Measurements from ENCODE around the gene PRPF8. TPM values are rescaled to one million over a fixed set of nuclear protein-coding genes. Genes with fewer than 3 reads are reported as not detected.

PRPF8 gene
- total RNA-seq, 1 experiment from 2014 or later: 103 TPM

DNA sequence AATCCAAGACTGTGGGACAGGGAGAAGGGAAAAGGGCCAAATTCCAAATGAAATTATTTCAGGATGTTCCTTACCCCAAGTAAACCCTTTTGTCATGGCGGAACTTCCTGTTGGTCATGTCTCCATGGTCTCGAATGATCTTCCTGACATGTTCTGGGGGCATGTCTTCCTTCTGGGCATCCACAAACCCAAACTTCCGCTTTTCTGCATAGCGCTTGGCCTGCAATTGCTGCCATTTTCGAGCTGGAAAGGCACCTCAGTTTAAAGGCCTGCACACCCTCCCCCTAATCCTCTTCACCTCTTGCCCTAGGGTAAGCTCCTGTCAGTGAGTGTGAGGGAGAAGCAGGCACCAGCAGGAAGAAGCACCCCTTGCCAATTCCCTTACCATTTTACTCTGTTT, 1.2 kb downstream of the PRPF8 start:
- peak overlapping the region; percentile 97 for H3K4me2 ChIP-seq (ENCODE audit: low read length)
- intact Hi-C loops (cut with micrococcal nuclease): no loop called here
- CTCF ChIA-PET: no interaction called here
- peaks cover 47% of the 10 kb centered on the region for H3K79me2 ChIP-seq (ENCODE audit: low read length)
- peaks cover 47% of the 10 kb centered on the region for H3K36me3 ChIP-seq (ENCODE audit: low read depth, low read length)
- DNase-seq (no peak), ATAC-seq (no peak)
- H3K9ac ChIP-seq (ENCODE audit: low read length): peak overlapping the region; percentile 94
- H3K27me3 ChIP-seq (ENCODE audit: low read length): no peaks in the 10 kb centered on the region
- H3K9me3 ChIP-seq (ENCODE audit: low read length): no peaks in the 10 kb centered on the region
- no peaks in the 10 kb centered on the region for H3F3A ChIP-seq (ENCODE audit: low read length, unreplicated experiment)
- H3K9me2 ChIP-seq (replicated peaks; ENCODE audit: low read length): no peaks in the 10 kb centered on the region
- TF ChIP-seq EZH2phosphoT487 (IDR thresholded peaks at IDR 0.05; ENCODE audit: borderline replicate concordance, low read length): no peak
- TF ChIP-seq EZH2 (IDR thresholded peaks at IDR 0.05; ENCODE audit: low read length, unreplicated experiment): no peak
- no peak for TF ChIP-seq CTCF (conservative IDR thresholded peaks at IDR 0.05; ENCODE audit: low read depth, low read length)
- no TSS peak for BruUV-seq (replicated peaks)
- POLR2A ChIA-PET (ENCODE audit: unreplicated experiment): no interaction called here
- H3K4me3 ChIP-seq (ENCODE audit: low read length): peak overlapping the region; percentile 84
- no peak overlapping the region for H3K27ac ChIP-seq (ENCODE audit: low read length)
- peaks cover 15% of the 10 kb centered on the region for H4K20me1 ChIP-seq (ENCODE audit: low read length)
- H3K4me1 ChIP-seq (ENCODE audit: insufficient read depth, low read length): peaks cover 6% of the 10 kb centered on the region
- no peak overlapping the region for H2AFZ ChIP-seq (ENCODE audit: low read length)

GRCh38 chr17:1676401-1676800, 8.3 kb downstream of the PRPF8 start:
- 0 out of 2 replicates have a peak, but pooled peaks cover 4% of the 10 kb centered on the region for H4K20me1 ChIP-seq (ENCODE audit: low read length)

More at GRCh38 chr17:1676401-1676800, 8.3 kb downstream of the PRPF8 start:
- peaks cover 78% of the 10 kb centered on the region for H3K36me3 ChIP-seq (ENCODE audit: low read depth, low read length)
- no peaks in the 10 kb centered on the region for H3F3A ChIP-seq (ENCODE audit: low read length, unreplicated experiment)
- H3K9ac ChIP-seq (ENCODE audit: low read length): no peak overlapping the region
- no peaks in the 10 kb centered on the region for H3K4me1 ChIP-seq (ENCODE audit: insufficient read depth, low read length)
- no peak overlapping the region for H3K27ac ChIP-seq (ENCODE audit: low read length)
- POLR2A ChIA-PET (ENCODE audit: unreplicated experiment): no interaction called here
- H3K27me3 ChIP-seq (ENCODE audit: low read length): no peaks in the 10 kb centered on the region
- peaks cover 15% of the 10 kb centered on the region; the same call in 1 of the 2 replicates for H3K79me2 ChIP-seq (ENCODE audit: low read length)
- CTCF ChIA-PET: no interaction called here
- no peak for TF ChIP-seq CTCF (conservative IDR thresholded peaks at IDR 0.05; ENCODE audit: low read depth, low read length)
- TF ChIP-seq EZH2 (IDR thresholded peaks at IDR 0.05; ENCODE audit: low read length, unreplicated experiment): no peak
- TF ChIP-seq EZH2phosphoT487 (IDR thresholded peaks at IDR 0.05; ENCODE audit: borderline replicate concordance, low read length): no peak
- no peak overlapping the region for H2AFZ ChIP-seq (ENCODE audit: low read length)
- no peak for DNase-seq
- no peak overlapping the region for H3K4me2 ChIP-seq (ENCODE audit: low read length)
- intact Hi-C loops (cut with micrococcal nuclease): no loop called here
- no peaks in the 10 kb centered on the region for H3K9me3 ChIP-seq (ENCODE audit: low read length)
- BruUV-seq (replicated peaks): no TSS peak
- H3K4me3 ChIP-seq (ENCODE audit: low read length): no peak overlapping the region
- no peaks in the 10 kb centered on the region for H3K9me2 ChIP-seq (replicated peaks; ENCODE audit: low read length)
- ATAC-seq: no peak

Data from PC-3 (cell line).